Fibroblast of the aortic adventitia (primary cell): ENCODE results near the gene BASP1. TPM values are rescaled to one million over a fixed set of nuclear protein-coding genes. Genes with fewer than 3 reads are reported as not detected.
"Not testable (repeated sequence)": the region's sequence is repeated elsewhere in the genome, so short reads cannot be mapped to it uniquely, and the experiment has no call there.

Source experiments
- DNase-seq: peaks from one replicate; pipeline ENCODE4 v3.0.0-alpha.2; 2010; ENCODE audit warnings: low read depth
- H3K4me3 ChIP-seq: 2 replicates; pipeline ENCODE4 v1.5.1; 2011; ENCODE audit warnings: low read depth, mild to moderate bottlenecking, control low read depth, low read length, moderate library complexity
- total RNA-seq: library from RNA; depleted of rRNA; stranded (reverse); fragments of >200 nt; gene quantifications from 2 replicates; pipeline ENCODE4 v1.2.3, GENCODE V29; 2012; ENCODE audit warnings: low replicate concordance
- TF ChIP-seq, protein P1 (sequence below): IDR thresholded peaks from 2 replicates; pipeline ENCODE4 v1.5.1; 2011; ENCODE audit warnings: mild to moderate bottlenecking, low read length, control low read depth, inconsistent platforms; ENCODE audit not compliant: insufficient read depth

BASP1 gene
- total RNA-seq, 1 donor: 18.5 TPM

DNA sequence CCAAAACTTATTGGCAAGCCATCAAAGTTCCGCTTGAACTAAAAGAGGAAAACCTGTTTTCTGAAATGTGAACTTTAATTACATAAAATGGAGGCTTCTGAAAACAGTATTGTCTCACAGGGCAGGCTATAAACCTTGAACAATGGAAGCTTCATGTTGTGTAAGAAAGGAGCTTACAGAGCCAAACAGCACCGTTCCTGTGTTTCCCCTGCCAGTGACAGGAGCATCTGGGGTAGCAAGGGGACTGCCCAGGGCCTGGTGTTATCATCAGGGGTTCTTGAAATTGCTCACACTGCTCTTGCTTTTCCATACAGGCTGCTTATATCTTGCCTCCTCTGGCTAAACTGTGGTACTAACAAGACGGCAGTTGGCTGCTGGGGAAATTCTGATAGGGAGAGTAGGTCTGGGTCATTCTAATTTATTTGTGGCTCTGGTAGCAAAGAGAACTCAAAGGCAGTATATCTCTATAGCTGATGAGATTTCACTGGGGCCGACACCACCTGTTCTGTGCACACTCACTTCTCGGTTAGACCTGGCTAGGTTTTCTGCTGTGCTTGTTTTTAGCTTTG, 40.4 kb downstream of the BASP1 start:
- TF ChIP-seq, protein P1, sequence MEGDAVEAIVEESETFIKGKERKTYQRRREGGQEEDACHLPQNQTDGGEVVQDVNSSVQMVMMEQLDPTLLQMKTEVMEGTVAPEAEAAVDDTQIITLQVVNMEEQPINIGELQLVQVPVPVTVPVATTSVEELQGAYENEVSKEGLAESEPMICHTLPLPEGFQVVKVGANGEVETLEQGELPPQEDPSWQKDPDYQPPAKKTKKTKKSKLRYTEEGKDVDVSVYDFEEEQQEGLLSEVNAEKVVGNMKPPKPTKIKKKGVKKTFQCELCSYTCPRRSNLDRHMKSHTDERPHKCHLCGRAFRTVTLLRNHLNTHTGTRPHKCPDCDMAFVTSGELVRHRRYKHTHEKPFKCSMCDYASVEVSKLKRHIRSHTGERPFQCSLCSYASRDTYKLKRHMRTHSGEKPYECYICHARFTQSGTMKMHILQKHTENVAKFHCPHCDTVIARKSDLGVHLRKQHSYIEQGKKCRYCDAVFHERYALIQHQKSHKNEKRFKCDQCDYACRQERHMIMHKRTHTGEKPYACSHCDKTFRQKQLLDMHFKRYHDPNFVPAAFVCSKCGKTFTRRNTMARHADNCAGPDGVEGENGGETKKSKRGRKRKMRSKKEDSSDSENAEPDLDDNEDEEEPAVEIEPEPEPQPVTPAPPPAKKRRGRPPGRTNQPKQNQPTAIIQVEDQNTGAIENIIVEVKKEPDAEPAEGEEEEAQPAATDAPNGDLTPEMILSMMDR: no peak
- DNase-seq: peak; percentile 23
- no peak overlapping the region for H3K4me3 ChIP-seq

DNA sequence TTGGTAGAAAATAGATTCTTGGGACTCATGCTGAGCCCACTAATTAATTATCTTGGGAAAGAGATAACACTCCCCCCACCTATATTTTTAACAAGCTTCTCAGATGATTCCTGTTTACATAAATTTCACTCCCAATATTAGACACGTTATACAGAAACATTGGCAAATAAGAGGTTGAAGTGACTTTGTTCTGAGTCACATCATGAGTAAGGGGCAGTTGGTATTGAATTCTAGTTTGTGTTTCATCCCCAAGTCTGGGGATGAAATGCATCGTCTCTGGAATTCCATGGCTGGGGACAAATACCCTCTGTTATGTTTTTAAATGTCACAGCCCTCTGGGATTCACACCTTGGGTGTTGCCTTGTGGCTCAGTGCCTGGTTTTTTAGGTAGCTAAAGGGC, 41.0 kb downstream of the BASP1 start:
- TF ChIP-seq, protein P1: no peak
- peak; percentile 23 for DNase-seq
- H3K4me3 ChIP-seq: no peak overlapping the region

DNA sequence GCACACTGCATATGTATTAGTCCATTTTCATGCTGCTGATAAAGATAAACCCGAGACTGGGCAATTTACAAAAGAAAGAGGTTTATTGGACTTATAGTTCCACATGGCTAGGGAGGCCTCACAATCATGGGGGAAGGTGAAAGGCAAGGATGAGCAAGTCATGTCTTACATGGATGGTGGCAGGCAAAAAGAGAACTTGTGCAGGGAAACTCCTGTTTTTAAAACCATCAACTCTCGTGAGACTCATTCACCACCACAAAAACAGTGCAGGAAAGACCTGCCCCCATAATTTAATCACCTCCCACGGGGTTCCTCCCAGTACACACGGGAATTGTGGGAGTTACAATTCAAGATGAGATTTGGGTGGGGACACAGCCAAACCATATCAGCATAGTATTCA, 41.6 kb downstream of the BASP1 start:
- DNase-seq, H3K4me3 ChIP-seq: not testable (repeated sequence)

DNA sequence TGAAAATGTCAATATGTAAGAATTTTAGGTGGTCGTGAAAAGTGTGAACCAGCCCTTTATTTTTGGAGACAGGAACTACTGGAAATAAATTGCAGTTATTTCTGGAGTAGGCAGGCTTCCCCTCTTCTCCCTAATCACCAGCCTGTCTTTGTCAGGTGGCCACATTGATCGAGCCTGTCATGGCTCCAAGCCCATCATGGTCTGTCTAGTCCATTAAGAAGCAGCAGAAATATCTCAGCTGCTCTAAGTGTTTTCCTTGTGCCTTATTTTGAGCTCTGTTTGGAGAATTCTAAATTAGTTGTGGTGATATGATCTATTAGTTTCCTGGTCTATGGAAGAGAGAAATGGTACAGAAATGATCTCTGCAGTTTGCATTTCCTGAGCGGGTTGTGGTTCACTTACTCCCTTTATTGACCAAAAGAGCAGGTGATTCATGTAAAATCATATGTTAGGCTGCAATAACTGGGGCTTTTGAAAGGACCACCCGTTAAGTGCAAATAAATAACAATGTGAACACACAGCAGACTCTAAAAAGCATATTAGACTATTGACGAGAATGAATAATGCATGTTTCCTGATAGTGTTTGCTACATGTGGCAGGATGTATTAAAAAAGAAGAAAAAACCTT, 42.3 kb downstream of the BASP1 start:
- H3K4me3 ChIP-seq: no peak overlapping the region
- no peak for DNase-seq
- TF ChIP-seq, protein P1: no peak

DNA sequence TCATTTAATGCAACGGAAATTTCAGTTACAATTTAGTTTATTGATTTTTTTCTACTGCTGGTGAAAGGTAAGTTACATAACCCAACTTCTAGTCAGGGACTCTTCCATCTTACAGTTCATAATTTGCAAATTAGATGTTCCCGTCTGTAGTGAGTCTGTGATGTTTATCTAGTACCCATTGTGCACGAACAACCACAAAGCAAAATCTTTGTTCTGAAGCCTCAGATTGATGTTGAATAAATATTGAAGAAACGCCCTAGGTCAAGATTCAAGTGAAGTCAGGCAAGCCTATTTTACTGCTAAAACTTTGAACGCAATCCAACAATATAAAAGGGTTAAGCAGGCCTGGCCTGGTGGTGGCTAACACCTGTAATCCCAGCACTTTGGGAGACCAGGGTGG, 43.1 kb downstream of the BASP1 start:
- no peak overlapping the region for H3K4me3 ChIP-seq
- no peak for DNase-seq
- TF ChIP-seq, protein P1: no peak

DNA sequence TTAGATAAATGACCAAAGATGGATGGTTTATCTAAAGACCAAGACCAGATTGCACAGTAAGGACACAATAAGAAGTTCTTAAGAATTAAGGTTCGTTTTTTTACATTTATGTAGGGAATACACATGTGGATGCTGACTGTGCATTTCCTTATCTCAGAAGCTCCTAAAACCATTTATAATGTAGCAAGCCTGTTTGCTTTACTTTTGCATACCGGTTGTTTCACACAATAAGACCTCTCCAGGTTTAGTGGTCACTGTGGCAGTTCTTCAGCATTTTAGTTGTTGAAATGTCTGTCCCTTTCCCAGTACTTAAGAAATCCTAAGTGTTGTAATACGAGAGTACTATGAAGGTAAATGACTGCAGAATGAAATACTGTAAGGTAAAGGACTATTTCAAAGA, 43.6 kb downstream of the BASP1 start:
- DNase-seq: no peak
- TF ChIP-seq, protein P1: no peak

DNA sequence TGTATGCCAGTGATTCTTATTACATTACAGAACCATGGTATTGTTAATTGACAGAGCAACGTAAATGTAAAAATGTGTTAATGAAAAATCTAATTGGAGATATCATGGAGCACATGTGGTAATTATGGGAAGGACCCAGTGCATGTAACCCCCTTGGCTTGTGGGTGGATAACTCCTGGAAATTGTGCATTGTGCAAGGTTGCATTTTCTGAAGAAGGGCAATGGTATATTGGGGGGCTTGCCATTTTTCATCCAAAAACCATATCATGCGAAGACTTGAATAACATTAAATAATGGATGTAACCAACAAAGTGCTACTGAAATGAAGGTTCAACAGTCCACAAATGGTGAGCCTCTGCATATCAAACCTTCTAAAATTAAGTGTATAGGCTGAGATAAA, 47.6 kb downstream of the BASP1 start:
- no peak overlapping the region for H3K4me3 ChIP-seq
- no peak for DNase-seq
- TF ChIP-seq, protein P1: no peak

More for the DNA sequence above, 43.6 kb downstream of the BASP1 start:
- no peak overlapping the region for H3K4me3 ChIP-seq
